Measurements from ENCODE around the gene RHBDL2.
"Not testable (repeated sequence)": the region's sequence is repeated elsewhere in the genome, so short reads cannot be mapped to it uniquely, and the experiment has no call there.

Gene RHBDL2

GRCh38 chr1:38929476-38929875 lies 12.2 kb downstream of the RHBDL2 start:
- DNase-seq, result no peak

- DNase-seq, result no peak
Measured at GRCh38 chr1:38929054-38929453, 12.6 kb downstream of the RHBDL2 start.

- no peak for DNase-seq
Measured at GRCh38 chr1:38926091-38926490, 15.5 kb downstream of the RHBDL2 start.

GRCh38 chr1:38925391-38925790 lies 16.2 kb downstream of the RHBDL2 start:
- no peak for DNase-seq

- no peak for DNase-seq
Measured at GRCh38 chr1:38923607-38924006, 18.0 kb downstream of the RHBDL2 start.

GRCh38 chr1:38919130-38919529 lies 22.5 kb downstream of the RHBDL2 start:
- no peak for DNase-seq

GRCh38 chr1:38918568-38918967 lies 23.1 kb downstream of the RHBDL2 start:
- no peak for DNase-seq

GRCh38 chr1:38917772-38918171 lies 23.9 kb downstream of the RHBDL2 start:
- no peak for DNase-seq

- no peak for DNase-seq
Measured at GRCh38 chr1:38917337-38917736, 24.3 kb downstream of the RHBDL2 start.

- no peak for DNase-seq
Measured at GRCh38 chr1:38915352-38915948, 26.2 kb downstream of the RHBDL2 start.

GRCh38 chr1:38914908-38915307 lies 26.7 kb downstream of the RHBDL2 start:
- not testable (repeated sequence) for DNase-seq

- DNase-seq, result no peak
Measured at GRCh38 chr1:38908821-38909220, 32.8 kb downstream of the RHBDL2 start.

GRCh38 chr1:38905985-38906384 lies 35.6 kb downstream of the RHBDL2 start:
- no peak for DNase-seq

- DNase-seq, result no peak
Measured at GRCh38 chr1:38899560-38899959, 42.1 kb downstream of the RHBDL2 start.

- no peak for DNase-seq
Measured at GRCh38 chr1:38898653-38899230, 42.9 kb downstream of the RHBDL2 start.

GRCh38 chr1:38896169-38896568 lies 45.5 kb downstream of the RHBDL2 start:
- DNase-seq, result no peak

GRCh38 chr1:38892976-38893375 lies 48.7 kb downstream of the RHBDL2 start:
- DNase-seq, result no peak

GRCh38 chr1:38891753-38892152 lies 49.9 kb downstream of the RHBDL2 start:
- DNase-seq, result no peak

- DNase-seq, result no peak
Measured at GRCh38 chr1:38889589-38889988, 52.0 kb downstream of the RHBDL2 start.

- no peak for DNase-seq
Measured at GRCh38 chr1:38888423-38889333, 53.0 kb downstream of the RHBDL2 start.

- DNase-seq, result no peak
Measured at GRCh38 chr1:38885092-38885491, 56.5 kb downstream of the RHBDL2 start.

- no peak for DNase-seq
Measured at GRCh38 chr1:38881487-38881886, 60.1 kb downstream of the RHBDL2 start, which contains the start of gene GJA9. TSS of gene GJA9 (minus strand) at chr1:38881587. CDS start at chr1:38876098, 5,489 bp downstream.

- DNase-seq, result no peak
Measured at GRCh38 chr1:38875811-38876210, 65.8 kb downstream of the RHBDL2 start.

Measured in NCI-H345 (cell line).